C4-2B (cell line): ENCODE measurements around the gene KANTR.

ENCODE experiments used
- H3K27ac ChIP-seq: fragments of 450-650 bp; 2 replicates; pipeline ENCODE4 v1.5.1; 2017
- ZFX ChIP-seq: fragments of 450-650 bp; IDR thresholded peaks from 2 replicates; pipeline ENCODE4 v1.6.1; 2017
- TF ChIP-seq, protein P1 (sequence below): fragments of 450-650 bp; conservative IDR thresholded peaks from 2 replicates; pipeline ENCODE4 v1.5.1; 2017; ENCODE audit warnings: mild to moderate bottlenecking

KANTR gene

GRCh38 chrX:53055244-53055849 lies 38.6 kb upstream of the KANTR start:
- TF ChIP-seq ZFX: no peak
- TF ChIP-seq, protein P1, sequence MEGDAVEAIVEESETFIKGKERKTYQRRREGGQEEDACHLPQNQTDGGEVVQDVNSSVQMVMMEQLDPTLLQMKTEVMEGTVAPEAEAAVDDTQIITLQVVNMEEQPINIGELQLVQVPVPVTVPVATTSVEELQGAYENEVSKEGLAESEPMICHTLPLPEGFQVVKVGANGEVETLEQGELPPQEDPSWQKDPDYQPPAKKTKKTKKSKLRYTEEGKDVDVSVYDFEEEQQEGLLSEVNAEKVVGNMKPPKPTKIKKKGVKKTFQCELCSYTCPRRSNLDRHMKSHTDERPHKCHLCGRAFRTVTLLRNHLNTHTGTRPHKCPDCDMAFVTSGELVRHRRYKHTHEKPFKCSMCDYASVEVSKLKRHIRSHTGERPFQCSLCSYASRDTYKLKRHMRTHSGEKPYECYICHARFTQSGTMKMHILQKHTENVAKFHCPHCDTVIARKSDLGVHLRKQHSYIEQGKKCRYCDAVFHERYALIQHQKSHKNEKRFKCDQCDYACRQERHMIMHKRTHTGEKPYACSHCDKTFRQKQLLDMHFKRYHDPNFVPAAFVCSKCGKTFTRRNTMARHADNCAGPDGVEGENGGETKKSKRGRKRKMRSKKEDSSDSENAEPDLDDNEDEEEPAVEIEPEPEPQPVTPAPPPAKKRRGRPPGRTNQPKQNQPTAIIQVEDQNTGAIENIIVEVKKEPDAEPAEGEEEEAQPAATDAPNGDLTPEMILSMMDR: no peak
- H3K27ac ChIP-seq: no peak overlapping the region

GRCh38 chrX:53056292-53056691 lies 37.6 kb upstream of the KANTR start:
- no peak overlapping the region for H3K27ac ChIP-seq
- TF ChIP-seq ZFX: no peak
- TF ChIP-seq, protein P1: no peak

DNA sequence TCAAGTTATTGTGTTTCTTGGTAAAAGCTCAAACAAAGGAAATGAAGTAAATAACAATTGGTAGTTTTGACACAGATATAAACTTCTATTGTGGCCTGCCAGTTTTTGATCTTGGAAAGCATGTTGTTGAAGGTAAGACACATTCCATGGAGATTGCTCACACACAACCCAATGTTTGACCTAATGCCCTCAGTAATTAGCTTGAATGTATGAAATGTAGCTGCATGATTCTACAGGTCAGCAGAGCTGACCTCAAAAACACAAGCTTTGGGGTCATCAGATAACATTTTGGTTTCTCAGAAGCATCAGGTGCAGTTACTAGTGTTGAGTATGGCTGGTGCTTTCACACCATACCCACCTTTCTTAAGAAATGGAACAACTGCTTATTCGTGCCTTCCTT lies 28.8 kb upstream of the KANTR start:
- no peak overlapping the region for H3K27ac ChIP-seq
- TF ChIP-seq, protein P1: no peak
- no peak for TF ChIP-seq ZFX

- H3K27ac ChIP-seq: peak overlapping the region; percentile 81; the same call in 1 of the 2 replicates
These were observed 22.9 kb upstream of the KANTR start for GRCh38 chrX:53071064-53071463.

GRCh38 chrX:53071604-53072417 lies 22.1 kb upstream of the KANTR start:
- peak overlapping the region; percentile 81 for H3K27ac ChIP-seq
- TF ChIP-seq ZFX: no peak
- TF ChIP-seq, protein P1: peak; percentile 78

More at GRCh38 chrX:53071064-53071463, 22.9 kb upstream of the KANTR start:
- TF ChIP-seq ZFX: no peak
- TF ChIP-seq, protein P1: no peak

DNA sequence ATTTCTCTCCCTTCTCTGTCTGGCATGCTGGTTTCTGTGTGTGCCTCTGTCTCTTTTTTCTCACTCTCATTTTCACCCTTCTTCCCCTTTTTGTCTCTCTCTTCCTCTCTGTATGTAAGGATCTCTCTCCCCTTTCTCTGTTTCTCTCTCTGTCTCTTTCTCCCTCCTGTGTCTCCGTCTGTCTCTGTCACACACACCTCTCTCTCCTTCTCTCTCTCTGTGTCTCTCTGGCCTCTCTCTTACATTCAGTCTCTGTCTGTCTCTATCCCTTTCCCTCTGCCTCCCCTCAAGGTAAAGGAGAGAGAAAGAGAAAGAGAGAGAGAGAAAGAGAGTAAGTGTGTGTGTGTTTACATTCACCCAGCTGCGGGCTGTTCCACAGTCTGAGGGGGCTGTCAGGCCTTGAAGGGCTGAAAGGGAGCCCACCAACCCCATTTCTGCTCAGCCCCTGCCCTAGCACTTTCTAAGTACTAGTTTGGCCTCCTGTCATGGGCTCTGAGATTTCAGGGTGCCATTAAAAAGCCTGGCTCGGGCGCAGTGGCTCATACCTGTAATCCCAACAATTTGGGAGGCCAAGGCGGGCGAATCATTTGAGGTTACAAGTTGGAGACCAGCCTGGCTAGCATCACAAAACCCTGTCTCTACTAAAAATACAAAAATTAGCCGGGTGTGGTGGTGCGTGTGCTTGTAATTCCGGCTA lies 21.4 kb upstream of the KANTR start:
- H3K27ac ChIP-seq: peak overlapping the region; percentile 81

More for the DNA sequence above, 21.4 kb upstream of the KANTR start:
- TF ChIP-seq ZFX: no peak
- TF ChIP-seq, protein P1: no peak
